SK-N-SH (cell line): ENCODE data around the gene GLOD5. TPM values are rescaled to one million over a fixed set of nuclear protein-coding genes. Genes with fewer than 3 reads are reported as not detected.

Source experiments
- CTCF ChIA-PET: fragments of 300-600, 350-600 bp; formaldehyde crosslinking; extraction: SDS; loops from one replicate; lab custom pipeline; 2021; lab: Yijun Ruan, JAX
- POLR2A ChIA-PET: fragments of 350-600 bp; sonication (Branson Sonifier 250); formaldehyde crosslinking; extraction: SDS; loops from one replicate; lab custom pipeline; 2020; ENCODE audit warnings: antibody characterized with exemption, inconsistent platforms; lab: Yijun Ruan, JAX
- DNase-seq: peaks from one replicate; pipeline ENCODE4 v3.0.0; 2012
- H2AFZ ChIP-seq: fragments of 200-600 bp; sonication (generic); 2 replicates; pipeline ENCODE4 v1.8.1; 2016; ENCODE audit warnings: antibody characterized with exemption, mild to moderate bottlenecking, low read depth
- H3F3A ChIP-seq: fragments of 200-600 bp; sonication (generic); replicated peaks from 2 replicates; pipeline ENCODE3; 2016; ENCODE audit warnings: antibody characterized with exemption, mild to moderate bottlenecking; ENCODE audit not compliant: insufficient read depth
- H3K27ac ChIP-seq, 2 experiments: fragments of 200-500 bp in 1 of 2; fragments of 200-600 bp in 1 of 2; sonication (Bioruptor generic) in 1 of 2; sonication (generic), shearing (Covaris generic) in 1 of 2; 2 replicates each; pipeline versions ENCODE4 v1.5.1 to v1.6.1; 2014 to 2016; ENCODE audit warnings: low read depth in 2 of 2, inconsistent platforms in 1 of 2, low read length in 1 of 2, mild to moderate bottlenecking in 1 of 2, mixed read lengths in 1 of 2
- H3K27me3 ChIP-seq: fragments of 200-600 bp; sonication (generic), shearing (Covaris generic); 2 replicates; pipeline ENCODE4 v1.6.1; 2016; ENCODE audit warnings: mixed run types; ENCODE audit not compliant: insufficient read depth
- H3K36me3 ChIP-seq, 2 experiments: fragments of 200-500 bp in 1 of 2; fragments of 200-600 bp in 1 of 2; sonication (Bioruptor generic) in 1 of 2; sonication (generic) in 1 of 2; replicated peaks in 1 of 2; 2 replicates each; pipeline versions ENCODE3 to v1.5.1; 2014 to 2016; ENCODE audit warnings: low read length in 1 of 2, mild to moderate bottlenecking in 1 of 2; ENCODE audit not compliant: insufficient read depth in 2 of 2, control insufficient read depth in 1 of 2
- H3K4me1 ChIP-seq, 2 experiments: fragments of 200-500 bp in 1 of 2; fragments of 200-600 bp in 1 of 2; sonication (Bioruptor generic) in 1 of 2; sonication (generic), shearing (Covaris generic) in 1 of 2; 2 replicates each; pipeline versions ENCODE4 v1.5.1 to v1.6.1; 2014 to 2016; ENCODE audit warnings: low read depth in 1 of 2, low read length in 1 of 2, mixed run types in 1 of 2; ENCODE audit not compliant: insufficient read depth in 2 of 2, control insufficient read depth in 1 of 2
- H3K4me2 ChIP-seq: fragments of 200-600 bp; sonication (generic), shearing (Covaris generic); 2 replicates; pipeline ENCODE4 v1.6.1; 2017; ENCODE audit warnings: mixed run types
- H3K4me3 ChIP-seq, 2 experiments: fragments of 200-500 bp in 1 of 2; fragments of 200-600 bp in 1 of 2; sonication (Bioruptor generic) in 1 of 2; sonication (generic), shearing (Covaris generic) in 1 of 2; 2 replicates each; pipeline versions ENCODE4 v1.5.1 to v1.8.1; 2014 to 2016; ENCODE audit warnings: low read depth in 2 of 2, inconsistent platforms in 1 of 2, low read length in 1 of 2, mild to moderate bottlenecking in 1 of 2, mixed read lengths in 1 of 2, moderate library complexity in 1 of 2
- H3K79me2 ChIP-seq: fragments of 200-600 bp; sonication (generic); 2 replicates; pipeline ENCODE4 v1.8.1; 2017; ENCODE audit warnings: mild to moderate bottlenecking; ENCODE audit not compliant: insufficient read depth
- H3K9ac ChIP-seq: fragments of 200-600 bp; sonication (generic); 2 replicates; pipeline ENCODE4 v1.6.1; 2017; ENCODE audit warnings: mixed run types
- H3K9me2 ChIP-seq: fragments of 200-600 bp; sonication (generic); 2 replicates; pipeline ENCODE4 v1.6.1; 2017; ENCODE audit warnings: mixed run types
- H3K9me3 ChIP-seq: fragments of 200-600 bp; sonication (generic); 2 replicates; pipeline ENCODE4 v1.6.1; 2017; ENCODE audit warnings: mixed run types, mild to moderate bottlenecking, moderate library complexity
- H4K20me1 ChIP-seq: fragments of 200-600 bp; sonication (generic); 2 replicates; pipeline ENCODE4 v1.6.1; 2017; ENCODE audit warnings: mild to moderate bottlenecking, mixed run types; ENCODE audit not compliant: insufficient read depth
- ELF1 ChIP-seq: IDR thresholded peaks from 2 replicates; pipeline ENCODE4 v1.4.0; 2012
- FOSL2 ChIP-seq: IDR thresholded peaks from 2 replicates; pipeline ENCODE4 v1.4.0; 2012; ENCODE audit warnings: low read depth, mild to moderate bottlenecking, moderate library complexity, borderline replicate concordance
- FOXM1 ChIP-seq: IDR thresholded peaks from 2 replicates; pipeline ENCODE4 v1.4.0; 2012; ENCODE audit warnings: low read depth, mild to moderate bottlenecking
- IRF3 ChIP-seq: fragments of 150-350 bp; IDR thresholded peaks from 2 replicates; pipeline ENCODE4 v1.6.1; 2016; ENCODE audit warnings: mild to moderate bottlenecking, low read depth, low read length
- NRF1 ChIP-seq: IDR thresholded peaks from 2 replicates; pipeline ENCODE4 v1.6.1; 2012; ENCODE audit warnings: low read depth, mild to moderate bottlenecking, low read length
- SMC3 ChIP-seq: IDR thresholded peaks from 2 replicates; pipeline ENCODE4 v1.6.1; 2012; ENCODE audit warnings: low read depth, low read length, improper control_type of control experiment
- TCF12 ChIP-seq: IDR thresholded peaks from 2 replicates; pipeline ENCODE4 v1.4.0; 2012
- YY1 ChIP-seq: IDR thresholded peaks from 2 replicates; pipeline ENCODE4 v1.4.0; 2012; ENCODE audit warnings: low read depth, mild to moderate bottlenecking
- WGBS: methylation state at CpG from one replicate; pipeline ENCODE4 v1.1.6; 2017; ENCODE audit warnings: low lambda C conversion rate; 5-methylcytosine and 5-hydroxymethylcytosine counted together
- polyA plus RNA-seq, 3 experiments: library from polyadenylated mRNA; depleted of rRNA; stranded (reverse); fragments of >200 nt; gene quantifications; 2 replicates each; pipeline ENCODE4 v1.2.3, GENCODE V29; 2012
- TF ChIP-seq, protein P1 (sequence below): IDR thresholded peaks from 2 replicates; pipeline ENCODE4 v1.6.1; 2012; ENCODE audit warnings: mild to moderate bottlenecking, low read depth, low read length, moderate library complexity

GLOD5 gene
- polyA plus RNA-seq, 1 of the 3 experiments (the other 2 are of a cell fraction) = not detected

DNA sequence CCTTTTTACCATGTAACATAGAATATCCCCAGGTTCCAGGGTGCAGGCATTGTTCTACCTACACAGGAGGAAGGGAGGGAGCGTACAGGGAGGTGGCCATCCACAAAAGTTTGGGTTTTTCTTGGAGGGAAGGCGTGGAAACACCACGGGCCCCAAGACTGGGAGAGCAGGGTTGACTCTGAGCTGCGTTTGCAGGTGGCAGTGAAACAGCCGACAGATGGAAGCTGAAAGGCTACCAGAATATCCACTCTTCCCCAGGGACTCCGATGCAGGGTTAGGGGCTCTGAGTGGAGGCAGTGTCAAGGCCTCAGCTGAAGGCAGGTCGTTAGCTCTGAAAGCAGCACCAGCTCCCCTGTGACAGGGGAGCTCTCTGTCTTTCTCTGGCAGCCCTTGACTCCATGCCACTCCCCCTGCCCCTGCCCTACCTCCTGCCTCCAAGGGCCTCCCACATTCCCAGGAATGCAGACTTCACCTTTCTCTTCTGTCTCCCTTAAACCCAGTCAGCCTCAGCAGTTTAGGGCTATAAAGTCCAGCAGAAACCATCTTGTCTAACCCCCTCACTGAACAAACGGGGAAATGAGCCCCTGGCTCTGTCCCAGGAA lies 14.0 kb upstream of the GLOD5 start:
- Histone ChIP-seq H3K9ac (no peak overlapping the region), H3K4me3 (no peak overlapping the region), H3K27me3 (no peaks in the 10 kb centered on the region; the same call in 1 of the 2 replicates), H2AFZ (no peak overlapping the region), H3K4me2 (no peak overlapping the region), H3K79me2 (no peaks in the 10 kb centered on the region), H3F3A (no peaks in the 10 kb centered on the region), H3K27ac (no peak overlapping the region), H3K36me3 (no peaks in the 10 kb centered on the region), H3K9me2 (no peaks in the 10 kb centered on the region), H3K9me3 (no peaks in the 10 kb centered on the region), H3K4me1 (no peaks in the 10 kb centered on the region), H4K20me1 (no peaks in the 10 kb centered on the region)
- CTCF ChIA-PET = no interaction called here
- no peak for DNase-seq
- POLR2A ChIA-PET = no interaction called here
- no peak for TF ChIP-seq IRF3
- no peak for TF ChIP-seq TCF12
- TF ChIP-seq YY1 = no peak
- 19% methylated on average over 8 of the region's 8 CpGs for WGBS

GRCh38 chrX:48749182-48749581 lies 12.4 kb upstream of the GLOD5 start:
- CTCF ChIA-PET = interaction anchor here (1.0 kb wide), 1 partner anchor 102 kb away, joined by 3 read pairs; no protein-coding TSS in a partner anchor
- WGBS = 42% methylated on average over 5 of the region's 5 CpGs

More at GRCh38 chrX:48749182-48749581, 12.4 kb upstream of the GLOD5 start:
- Histone ChIP-seq H3K36me3 (no peaks in the 10 kb centered on the region), H3K27ac (no peak overlapping the region), H3K79me2 (no peaks in the 10 kb centered on the region), H3K27me3 (no peaks in the 10 kb centered on the region; the same call in 1 of the 2 replicates), H2AFZ (no peak overlapping the region), H3K4me2 (no peak overlapping the region), H3K9me2 (no peaks in the 10 kb centered on the region), H3K4me3 (no peak overlapping the region), H3K4me1 (no peaks in the 10 kb centered on the region), H4K20me1 (no peaks in the 10 kb centered on the region), H3K9me3 (no peaks in the 10 kb centered on the region), H3F3A (no peaks in the 10 kb centered on the region), H3K9ac (no peak overlapping the region)
- POLR2A ChIA-PET = no interaction called here
- DNase-seq = no peak
- TF ChIP-seq TCF12 (no peak), FOXM1 (no peak), ELF1 (no peak), FOSL2 (no peak), SMC3 (no peak), NRF1 (no peak)
- TF ChIP-seq, protein P1, sequence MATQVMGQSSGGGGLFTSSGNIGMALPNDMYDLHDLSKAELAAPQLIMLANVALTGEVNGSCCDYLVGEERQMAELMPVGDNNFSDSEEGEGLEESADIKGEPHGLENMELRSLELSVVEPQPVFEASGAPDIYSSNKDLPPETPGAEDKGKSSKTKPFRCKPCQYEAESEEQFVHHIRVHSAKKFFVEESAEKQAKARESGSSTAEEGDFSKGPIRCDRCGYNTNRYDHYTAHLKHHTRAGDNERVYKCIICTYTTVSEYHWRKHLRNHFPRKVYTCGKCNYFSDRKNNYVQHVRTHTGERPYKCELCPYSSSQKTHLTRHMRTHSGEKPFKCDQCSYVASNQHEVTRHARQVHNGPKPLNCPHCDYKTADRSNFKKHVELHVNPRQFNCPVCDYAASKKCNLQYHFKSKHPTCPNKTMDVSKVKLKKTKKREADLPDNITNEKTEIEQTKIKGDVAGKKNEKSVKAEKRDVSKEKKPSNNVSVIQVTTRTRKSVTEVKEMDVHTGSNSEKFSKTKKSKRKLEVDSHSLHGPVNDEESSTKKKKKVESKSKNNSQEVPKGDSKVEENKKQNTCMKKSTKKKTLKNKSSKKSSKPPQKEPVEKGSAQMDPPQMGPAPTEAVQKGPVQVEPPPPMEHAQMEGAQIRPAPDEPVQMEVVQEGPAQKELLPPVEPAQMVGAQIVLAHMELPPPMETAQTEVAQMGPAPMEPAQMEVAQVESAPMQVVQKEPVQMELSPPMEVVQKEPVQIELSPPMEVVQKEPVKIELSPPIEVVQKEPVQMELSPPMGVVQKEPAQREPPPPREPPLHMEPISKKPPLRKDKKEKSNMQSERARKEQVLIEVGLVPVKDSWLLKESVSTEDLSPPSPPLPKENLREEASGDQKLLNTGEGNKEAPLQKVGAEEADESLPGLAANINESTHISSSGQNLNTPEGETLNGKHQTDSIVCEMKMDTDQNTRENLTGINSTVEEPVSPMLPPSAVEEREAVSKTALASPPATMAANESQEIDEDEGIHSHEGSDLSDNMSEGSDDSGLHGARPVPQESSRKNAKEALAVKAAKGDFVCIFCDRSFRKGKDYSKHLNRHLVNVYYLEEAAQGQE = no peak
